Stimulated activated effector memory CD8-positive, alpha-beta T cell treated with anti-CD3 and anti-CD28 coated beads, Interleukin-12 subunit alpha, Interleukin-12 subunit beta, amount 100 ng/mL, for 72 hours (primary cell): Measurements from ENCODE around the gene MID1.
"Not testable (repeated sequence)": the region's sequence is repeated elsewhere in the genome, so short reads cannot be mapped to it uniquely, and the experiment has no call there.

Experiments
- ATAC-seq: fragments of 150-1000 bp; cut with Tn5 transposase; 2 replicates; pipeline ENCODE4 v1.10.0; 2021
- DNase-seq, 2 donors: peaks; one replicate each; pipeline ENCODE4 v3.0.0; 2021 to 2022; ENCODE audit warnings: low spot score in 2 of 2
- H3K27ac Mint-ChIP-seq: one replicate; pipeline ENCODE4 v1.8.0; 2022; ENCODE audit warnings: mild to moderate bottlenecking, mixed read lengths
- H3K36me3 Mint-ChIP-seq: one replicate; pipeline ENCODE4 v1.8.0; 2022; ENCODE audit warnings: mild to moderate bottlenecking, mixed read lengths
- H3K4me1 Mint-ChIP-seq: one replicate; pipeline ENCODE4 v1.8.0; 2022; ENCODE audit warnings: mixed read lengths
- H3K4me3 Mint-ChIP-seq: one replicate; pipeline ENCODE4 v1.8.0; 2022; ENCODE audit warnings: mild to moderate bottlenecking, mixed read lengths
- H3K9me3 Mint-ChIP-seq: one replicate; pipeline ENCODE4 v1.8.0; 2022; ENCODE audit warnings: mixed read lengths

Gene MID1

GRCh38 chrX:10600479-10600878, 19.9 kb downstream of the MID1 start:
- no peak overlapping the region for H3K27ac Mint-ChIP-seq
- ATAC-seq (no peak), DNase-seq (no peak)
- H3K4me1 Mint-ChIP-seq = no peaks in the 10 kb centered on the region
- H3K4me3 Mint-ChIP-seq = no peak overlapping the region
- H3K36me3 Mint-ChIP-seq = no peaks in the 10 kb centered on the region
- H3K9me3 Mint-ChIP-seq = no peaks in the 10 kb centered on the region

- no peak overlapping the region for H3K4me3 Mint-ChIP-seq
- H3K36me3 Mint-ChIP-seq = no peaks in the 10 kb centered on the region
- DNase-seq (no peak), ATAC-seq (no peak)
- H3K4me1 Mint-ChIP-seq = no peaks in the 10 kb centered on the region
- no peaks in the 10 kb centered on the region for H3K9me3 Mint-ChIP-seq
- no peak overlapping the region for H3K27ac Mint-ChIP-seq
Measured at GRCh38 chrX:10598540-10598939, 21.8 kb downstream of the MID1 start.

GRCh38 chrX:10597871-10598270, 22.5 kb downstream of the MID1 start:
- H3K9me3 Mint-ChIP-seq = no peaks in the 10 kb centered on the region
- no peaks in the 10 kb centered on the region for H3K36me3 Mint-ChIP-seq
- DNase-seq (no peak), ATAC-seq (no peak)
- H3K4me1 Mint-ChIP-seq = no peaks in the 10 kb centered on the region
- no peak overlapping the region for H3K4me3 Mint-ChIP-seq
- no peak overlapping the region for H3K27ac Mint-ChIP-seq

GRCh38 chrX:10591363-10592335, 28.7 kb downstream of the MID1 start:
- DNase-seq = no peak

GRCh38 chrX:10589787-10590186, 30.6 kb downstream of the MID1 start:
- not testable (repeated sequence) for DNase-seq

More at GRCh38 chrX:10591363-10592335, 28.7 kb downstream of the MID1 start:
- no peak for ATAC-seq
- Mint-ChIP-seq H3K4me3 (no peak overlapping the region), H3K9me3 (peaks cover 2% of the 10 kb centered on the region), H3K36me3 (no peaks in the 10 kb centered on the region), H3K27ac (no peak overlapping the region), H3K4me1 (no peaks in the 10 kb centered on the region)

GRCh38 chrX:10589098-10589497, 31.3 kb downstream of the MID1 start:
- Mint-ChIP-seq H3K36me3 (no peaks in the 10 kb centered on the region), H3K9me3 (peaks cover 2% of the 10 kb centered on the region), H3K27ac (no peak overlapping the region), H3K4me1 (no peaks in the 10 kb centered on the region), H3K4me3 (no peak overlapping the region)
- DNase-seq (no peak), ATAC-seq (no peak)

More at GRCh38 chrX:10589787-10590186, 30.6 kb downstream of the MID1 start:
- H3K4me3 Mint-ChIP-seq, H3K9me3 Mint-ChIP-seq, H3K4me1 Mint-ChIP-seq, H3K27ac Mint-ChIP-seq, H3K36me3 Mint-ChIP-seq, ATAC-seq: not testable (repeated sequence)

- not testable (repeated sequence) for H3K4me1 Mint-ChIP-seq, H3K4me3 Mint-ChIP-seq, H3K36me3 Mint-ChIP-seq, H3K9me3 Mint-ChIP-seq, ATAC-seq, DNase-seq, H3K27ac Mint-ChIP-seq
Measured at GRCh38 chrX:10584882-10585281, 35.5 kb downstream of the MID1 start.

- Mint-ChIP-seq H3K9me3 (no peaks in the 10 kb centered on the region), H3K4me1 (no peaks in the 10 kb centered on the region), H3K36me3 (no peaks in the 10 kb centered on the region), H3K4me3 (no peak overlapping the region), H3K27ac (no peak overlapping the region)
- ATAC-seq (no peak), DNase-seq (no peak)
Measured at GRCh38 chrX:10582945-10583344, 37.4 kb downstream of the MID1 start.

- no peak for DNase-seq
- Mint-ChIP-seq H3K4me3 (no peak overlapping the region), H3K36me3 (no peaks in the 10 kb centered on the region), H3K27ac (no peak overlapping the region), H3K4me1 (no peaks in the 10 kb centered on the region), H3K9me3 (no peaks in the 10 kb centered on the region)
- no peak for ATAC-seq
Measured at GRCh38 chrX:10582215-10582733, 38.1 kb downstream of the MID1 start.

- DNase-seq (no peak), ATAC-seq (no peak)
- H3K27ac Mint-ChIP-seq = no peak overlapping the region
- no peaks in the 10 kb centered on the region for H3K4me1 Mint-ChIP-seq
- H3K36me3 Mint-ChIP-seq = no peaks in the 10 kb centered on the region
- H3K9me3 Mint-ChIP-seq = no peaks in the 10 kb centered on the region
- no peak overlapping the region for H3K4me3 Mint-ChIP-seq
Measured at GRCh38 chrX:10579112-10580011, 41.0 kb downstream of the MID1 start.

- no peaks in the 10 kb centered on the region for H3K9me3 Mint-ChIP-seq
- H3K27ac Mint-ChIP-seq = no peak overlapping the region
- no peak overlapping the region for H3K4me3 Mint-ChIP-seq
- H3K36me3 Mint-ChIP-seq = no peaks in the 10 kb centered on the region
- DNase-seq = no peak
- ATAC-seq = no peak
- H3K4me1 Mint-ChIP-seq = no peaks in the 10 kb centered on the region
Measured at GRCh38 chrX:10578527-10578926, 41.9 kb downstream of the MID1 start.

GRCh38 chrX:10577853-10578252, 42.5 kb downstream of the MID1 start:
- H3K36me3 Mint-ChIP-seq = no peaks in the 10 kb centered on the region
- no peaks in the 10 kb centered on the region for H3K9me3 Mint-ChIP-seq
- DNase-seq = no peak
- H3K27ac Mint-ChIP-seq = no peak overlapping the region
- no peaks in the 10 kb centered on the region for H3K4me1 Mint-ChIP-seq
- no peak for ATAC-seq
- no peak overlapping the region for H3K4me3 Mint-ChIP-seq

- ATAC-seq (no peak), DNase-seq (no peak)
- no peaks in the 10 kb centered on the region for H3K36me3 Mint-ChIP-seq
- no peaks in the 10 kb centered on the region for H3K4me1 Mint-ChIP-seq
- H3K9me3 Mint-ChIP-seq = no peaks in the 10 kb centered on the region
- no peak overlapping the region for H3K27ac Mint-ChIP-seq
- no peak overlapping the region for H3K4me3 Mint-ChIP-seq
Measured at GRCh38 chrX:10576777-10577447, 43.5 kb downstream of the MID1 start.

GRCh38 chrX:10576186-10576585, 44.2 kb downstream of the MID1 start:
- ATAC-seq (no peak), DNase-seq (no peak)
- H3K36me3 Mint-ChIP-seq = no peaks in the 10 kb centered on the region
- H3K9me3 Mint-ChIP-seq = no peaks in the 10 kb centered on the region
- no peak overlapping the region for H3K4me3 Mint-ChIP-seq
- H3K4me1 Mint-ChIP-seq = no peaks in the 10 kb centered on the region
- no peak overlapping the region for H3K27ac Mint-ChIP-seq

GRCh38 chrX:10574663-10575062, 45.7 kb downstream of the MID1 start:
- Mint-ChIP-seq H3K27ac (no peak overlapping the region), H3K9me3 (peaks cover 5% of the 10 kb centered on the region), H3K4me1 (no peaks in the 10 kb centered on the region), H3K36me3 (no peaks in the 10 kb centered on the region), H3K4me3 (no peak overlapping the region)
- ATAC-seq (no peak), DNase-seq (no peak)
